KBM-7 (cell line): Measurements from ENCODE around the gene BCL2L11.
A peak's percentile ranks its signal among the peaks of the same experiment; 100 is the strongest.

Experiments used
- DNase-seq: peaks from one replicate; pipeline ENCODE4 v3.0.0-alpha.2; 2015
- in situ Hi-C: fragments of 300-500 bp; cut with MboI; formaldehyde crosslinking; loops from 2 replicates; pipeline ENCODE4 v1.14.3; 2020; ENCODE audit warnings: low sequenced_read_pairs, low pct_unique_long_range_greater_than_20kb, mixed read lengths

The BCL2L11 gene

GRCh38 chr2:111116843-111117597, 3.7 kb upstream of the BCL2L11 start:
- in situ Hi-C loops = no loop called here

GRCh38 chr2:111117598-111118480, 2.9 kb upstream of the BCL2L11 start:
- DNase-seq = no peak
- in situ Hi-C loops = no loop called here

More at GRCh38 chr2:111116843-111117597, 3.7 kb upstream of the BCL2L11 start:
- peak; percentile 78 for DNase-seq

GRCh38 chr2:111118481-111118980, 2.2 kb upstream of the BCL2L11 start:
- in situ Hi-C loops = no loop called here
- no peak for DNase-seq

GRCh38 chr2:111118981-111119821, 1.5 kb upstream of the BCL2L11 start:
- no peak for DNase-seq
- in situ Hi-C loops = no loop called here

- in situ Hi-C loops = no loop called here
- DNase-seq = no peak
These were observed 877 bp upstream of the BCL2L11 start for GRCh38 chr2:111119822-111120252.

GRCh38 chr2:111121028-111121827, 514 bp downstream of the BCL2L11 start:
- in situ Hi-C loops = no loop called here
- DNase-seq = peak; percentile 63

GRCh38 chr2:111121828-111122630, 1.3 kb downstream of the BCL2L11 start:
- DNase-seq = peak; percentile 83
- in situ Hi-C loops = no loop called here

- DNase-seq = peak; percentile 51
- in situ Hi-C loops = no loop called here
These were observed 2.1 kb downstream of the BCL2L11 start for GRCh38 chr2:111122631-111123421.

- DNase-seq = no peak
- in situ Hi-C loops = no loop called here
These were observed 3.0 kb downstream of the BCL2L11 start for GRCh38 chr2:111123751-111124150.

GRCh38 chr2:111126581-111126980, 5.9 kb downstream of the BCL2L11 start:
- in situ Hi-C loops = no loop called here
- DNase-seq = no peak

GRCh38 chr2:111127351-111127750, 6.6 kb downstream of the BCL2L11 start:
- no peak for DNase-seq
- in situ Hi-C loops = no loop called here

- DNase-seq = no peak
- in situ Hi-C loops = no loop called here
These were observed 7.4 kb downstream of the BCL2L11 start for GRCh38 chr2:111128096-111128495.

- in situ Hi-C loops = no loop called here
- no peak for DNase-seq
These were observed 12.9 kb downstream of the BCL2L11 start for GRCh38 chr2:111133603-111134002.

GRCh38 chr2:111134055-111134454, 13.3 kb downstream of the BCL2L11 start:
- in situ Hi-C loops = no loop called here
- DNase-seq = no peak

- DNase-seq = no peak
- in situ Hi-C loops = no loop called here
These were observed 14.7 kb downstream of the BCL2L11 start for GRCh38 chr2:111135237-111135909.

GRCh38 chr2:111135910-111136297, 15.2 kb downstream of the BCL2L11 start:
- in situ Hi-C loops = no loop called here
- DNase-seq = peak; percentile 52
